ENCODE data around the gene CCNT2. TPM values are rescaled to one million over a fixed set of nuclear protein-coding genes. Genes with fewer than 3 reads are reported as not detected.
A peak's percentile ranks its signal among the peaks of the same experiment; 100 is the strongest.
"Not testable (repeated sequence)": the region's sequence is repeated elsewhere in the genome, so short reads cannot be mapped to it uniquely, and the experiment has no call there.

Gene CCNT2
- total RNA-seq, 1 donor from 2014 or later: 39.2 TPM

DNA sequence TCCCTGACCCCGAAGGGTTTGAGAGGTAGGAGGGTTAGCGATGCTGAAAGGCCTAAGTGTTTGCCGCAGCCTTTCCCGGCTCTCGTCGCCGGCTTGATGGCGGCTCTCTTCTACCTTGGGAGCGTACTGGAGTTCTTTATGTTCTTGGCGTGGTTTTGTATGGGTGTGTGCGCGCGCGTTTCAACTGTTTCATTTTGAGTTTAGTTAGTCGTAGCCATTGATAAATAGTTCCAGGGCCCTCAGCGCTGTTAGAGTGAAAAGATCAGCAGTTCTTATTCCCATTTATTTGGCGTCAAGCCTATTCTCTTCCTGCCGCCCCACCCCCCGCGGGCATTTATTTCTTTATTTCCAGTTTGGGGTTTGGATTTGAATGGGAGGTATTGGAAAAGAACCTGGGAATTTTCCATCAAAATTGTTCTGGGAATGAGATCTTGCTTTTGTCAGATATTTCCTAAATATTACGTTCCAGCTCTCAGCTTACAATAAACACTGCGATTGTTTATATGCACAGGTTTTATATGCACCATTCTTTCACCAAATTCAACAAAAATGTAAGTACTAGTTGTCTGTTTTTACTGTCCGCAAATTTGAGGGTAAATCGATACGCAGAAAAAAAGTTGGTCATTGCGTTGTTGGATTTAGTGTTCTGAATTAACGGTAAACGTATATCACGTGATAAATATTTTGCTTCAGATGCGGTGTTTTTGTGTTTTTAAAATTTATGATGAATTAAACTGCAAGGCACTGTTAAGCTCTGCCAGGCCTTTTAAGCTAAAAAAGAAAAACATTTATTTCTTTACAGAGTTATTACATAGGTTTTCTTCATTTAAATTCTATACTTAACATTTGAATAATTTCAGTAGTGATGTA is 954 bp downstream of the CCNT2 start:
- peak; percentile 40 for DNase-seq (ENCODE audit: low spot score)

DNA sequence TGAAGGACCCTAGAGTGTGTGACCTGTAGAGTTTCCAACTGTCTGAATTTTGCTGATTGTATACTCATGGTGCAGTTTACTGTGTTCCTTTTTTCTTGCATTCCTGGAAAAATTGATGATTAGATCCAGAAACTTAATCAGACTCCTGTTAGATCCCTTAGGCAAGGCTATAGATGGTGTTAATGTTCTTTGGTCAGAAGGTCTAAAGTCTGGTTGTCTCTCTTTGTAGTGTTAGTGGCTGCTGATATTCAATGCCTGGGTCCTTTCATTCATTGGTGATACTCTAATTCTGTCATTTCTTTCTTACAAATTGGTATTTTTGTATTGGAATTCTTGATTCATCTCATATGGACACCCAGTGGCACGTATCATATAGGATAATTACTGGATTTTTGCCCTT is 6.3 kb downstream of the CCNT2 start:
- no peak for DNase-seq (ENCODE audit: low spot score)

DNA sequence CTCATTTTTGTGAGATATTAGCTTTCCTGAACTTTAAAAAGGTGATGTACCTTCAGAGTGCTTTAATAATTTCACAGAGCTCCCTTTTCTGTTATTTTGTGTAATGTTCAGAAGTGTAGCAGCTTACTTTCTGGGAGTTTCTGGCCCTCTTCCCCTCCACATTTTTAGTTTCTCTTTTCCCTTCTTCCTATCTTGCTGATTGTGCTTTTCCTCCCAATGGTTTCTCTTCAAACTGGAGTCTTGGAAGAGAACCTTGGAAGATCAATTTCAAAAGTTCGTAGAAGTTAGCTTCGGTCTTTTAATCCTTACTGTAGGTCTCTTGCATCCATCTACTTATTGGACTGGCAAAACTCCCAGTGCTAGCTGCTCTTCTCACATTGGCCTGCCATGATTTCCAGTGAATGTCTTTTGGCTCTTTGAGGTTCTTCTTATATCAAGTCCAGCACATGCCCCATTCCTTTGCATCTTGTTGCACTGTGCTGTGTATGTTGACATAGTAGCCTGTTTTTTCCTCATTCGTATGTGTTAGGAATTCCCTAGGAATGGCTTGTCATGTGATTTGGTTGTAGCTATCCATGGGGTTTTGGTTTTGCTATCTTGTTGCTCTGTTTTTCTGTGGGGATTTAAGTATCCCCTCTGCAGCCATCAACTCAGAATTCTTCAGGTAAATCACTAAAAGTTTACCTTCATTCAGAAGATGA is 7.8 kb downstream of the CCNT2 start:
- DNase-seq (ENCODE audit: low spot score): no peak

DNA sequence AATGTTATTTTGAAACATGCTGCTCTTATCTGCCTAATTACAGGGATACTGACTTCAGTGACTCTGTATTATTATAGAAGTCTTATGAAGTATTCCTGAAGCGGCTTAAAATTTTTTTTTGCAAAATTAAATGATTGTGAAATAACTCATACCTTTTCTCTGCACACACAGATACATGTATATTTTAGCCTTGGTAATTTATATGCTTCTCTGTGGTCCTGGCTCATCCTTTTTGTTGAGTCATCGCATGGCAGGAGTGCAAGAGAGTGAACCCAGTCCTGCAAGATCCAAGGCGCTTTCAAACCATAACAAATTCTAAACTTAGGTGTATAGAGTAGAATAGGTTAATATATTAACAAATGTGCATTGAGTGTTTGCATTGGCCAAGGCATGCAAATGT is 8.6 kb downstream of the CCNT2 start:
- DNase-seq (ENCODE audit: low spot score): peak; percentile 6

DNA sequence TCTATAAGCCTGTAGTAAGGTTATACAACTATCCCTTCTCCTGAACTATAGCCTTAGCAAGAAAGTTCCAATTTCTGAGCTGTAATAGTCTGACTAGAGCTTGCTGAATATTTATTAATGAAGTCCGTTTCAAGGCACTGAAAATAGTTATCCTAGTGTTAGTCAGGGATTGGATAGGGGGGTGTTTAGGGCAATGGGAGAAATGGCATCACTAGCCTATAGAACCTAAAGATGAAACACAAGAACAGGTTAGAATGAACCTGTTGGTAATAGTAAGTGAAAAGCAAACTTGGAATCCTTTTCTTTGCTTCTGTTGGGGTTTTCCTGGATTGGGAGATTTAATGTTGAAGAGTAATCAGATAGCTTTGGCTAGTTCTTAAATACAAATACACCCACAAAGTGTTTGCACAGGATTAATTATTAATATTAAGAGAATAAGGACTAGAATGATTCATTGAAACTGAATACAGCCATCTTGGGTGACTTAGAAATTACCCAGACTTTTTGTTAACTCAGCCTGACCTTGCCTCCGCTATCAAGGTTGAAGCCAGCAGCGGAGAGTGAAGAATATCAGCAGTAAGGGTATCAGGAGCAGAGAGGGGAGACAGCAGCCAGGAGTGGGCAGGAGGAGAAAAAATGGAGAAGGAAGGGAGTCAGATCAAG is 14.4 kb downstream of the CCNT2 start:
- DNase-seq (ENCODE audit: low spot score): no peak

DNA sequence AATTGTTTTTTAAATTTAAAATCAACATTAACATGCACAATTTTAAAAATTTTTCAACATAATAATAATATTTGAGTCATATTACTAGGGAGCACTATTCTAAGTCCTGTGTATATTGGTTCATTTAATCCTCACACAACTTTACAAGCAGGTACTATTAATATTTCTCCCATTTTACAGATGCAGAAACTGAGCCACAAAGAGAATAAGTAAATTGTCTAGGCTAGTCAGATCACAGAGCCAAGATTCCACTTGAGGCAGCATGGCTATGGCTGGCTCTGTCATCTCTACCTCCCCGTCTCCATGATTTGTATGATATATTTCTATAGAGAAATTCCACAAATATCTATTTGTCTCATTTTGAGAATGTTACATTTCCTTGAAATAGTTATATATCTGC is 15.1 kb downstream of the CCNT2 start:
- DNase-seq (ENCODE audit: low spot score): no peak

DNA sequence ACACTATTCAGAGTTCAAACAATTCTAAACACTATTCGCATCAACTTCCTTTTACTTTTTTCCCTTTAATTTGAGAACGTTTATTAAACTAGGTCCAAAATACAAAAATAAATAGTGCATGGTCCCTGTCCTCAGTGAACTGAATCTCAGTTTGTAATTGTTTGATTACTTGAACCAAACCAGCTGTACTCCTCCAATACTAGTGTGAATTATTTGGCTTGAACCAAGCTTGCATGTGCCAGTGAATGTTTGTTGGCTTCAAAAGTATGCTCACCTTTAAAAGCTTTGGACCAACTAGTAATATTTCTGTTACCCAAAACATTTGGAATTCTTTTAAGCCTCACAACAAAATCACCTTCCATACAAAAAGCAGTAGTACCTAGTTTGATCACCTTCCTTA is 15.5 kb downstream of the CCNT2 start:
- DNase-seq (ENCODE audit: low spot score): no peak

DNA sequence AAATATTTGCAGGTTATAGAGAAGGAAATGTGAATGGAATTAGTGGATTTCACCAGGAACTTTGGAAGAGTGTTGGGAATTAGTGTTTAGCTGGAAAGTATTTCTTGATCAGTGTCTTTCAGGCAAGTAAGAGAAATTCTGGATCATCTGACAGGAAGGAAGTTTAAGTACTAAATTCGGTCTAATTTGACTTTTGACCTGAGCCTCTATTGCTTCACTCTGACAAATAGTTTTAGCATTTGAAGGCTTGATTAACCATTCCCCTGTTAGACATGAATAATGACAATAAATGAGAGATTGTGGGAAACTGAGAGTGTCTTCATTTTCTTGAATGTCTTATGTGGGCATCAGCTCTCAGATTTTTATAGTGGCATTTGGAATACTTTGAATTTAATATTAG is 16.0 kb downstream of the CCNT2 start:
- DNase-seq (ENCODE audit: low spot score): no peak

DNA sequence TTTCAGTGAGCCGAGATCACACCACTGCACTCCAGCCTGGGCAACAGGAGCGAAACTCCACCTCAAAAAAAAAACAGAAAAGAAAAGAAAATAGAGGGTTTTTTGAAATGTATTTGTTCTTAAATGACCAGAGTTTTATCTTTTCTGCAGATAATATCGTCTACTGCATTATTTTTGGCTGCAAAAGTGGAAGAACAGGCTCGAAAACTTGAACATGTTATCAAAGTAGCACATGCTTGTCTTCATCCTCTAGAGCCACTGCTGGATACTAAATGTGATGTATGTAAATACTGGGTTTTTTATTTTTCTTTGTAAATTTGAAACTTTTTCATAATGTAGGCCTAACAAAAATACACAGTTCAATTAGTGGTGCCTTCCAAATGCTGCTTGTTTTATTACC is 18.1 kb downstream of the CCNT2 start:
- DNase-seq (ENCODE audit: low spot score): peak; percentile 51

DNA sequence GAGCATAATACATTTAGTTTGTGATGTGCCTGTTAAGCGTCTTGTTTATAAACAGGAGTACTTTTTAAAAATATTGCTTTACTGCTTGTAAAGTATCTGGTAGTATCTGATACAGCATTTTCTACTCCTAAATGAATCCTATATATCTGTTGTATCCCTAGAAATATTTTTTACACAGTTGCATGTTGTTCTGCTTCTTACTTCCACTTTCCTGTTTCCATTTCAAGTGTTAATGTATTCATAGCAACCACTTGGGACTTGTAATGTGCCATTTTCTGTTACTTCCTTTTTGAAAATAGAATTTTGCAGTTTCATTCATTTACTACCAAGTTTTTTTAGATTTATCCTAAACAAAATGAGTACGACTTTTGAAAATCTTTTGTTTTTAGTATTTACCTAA is 24.9 kb downstream of the CCNT2 start:
- DNase-seq (ENCODE audit: low spot score): no peak

DNA sequence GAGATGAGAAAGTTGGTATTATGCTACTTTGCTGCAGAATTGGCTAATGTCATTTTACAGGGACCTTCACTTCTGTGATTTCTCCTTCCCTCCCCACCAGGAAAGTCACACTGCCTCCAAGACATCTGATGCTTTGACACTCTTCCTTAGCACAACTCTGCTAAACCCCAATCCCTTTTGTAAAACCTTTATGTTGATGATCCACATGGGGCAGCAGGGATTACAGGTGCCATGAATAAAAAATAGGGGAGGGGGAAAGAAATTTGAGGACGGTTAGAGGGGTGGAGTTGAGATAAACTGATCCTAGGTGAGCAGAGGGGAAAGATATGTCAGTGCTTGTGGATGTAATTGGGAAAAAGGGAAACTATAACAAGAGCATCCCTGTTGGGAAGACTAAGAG is 26.4 kb downstream of the CCNT2 start:
- DNase-seq (ENCODE audit: low spot score): no peak

DNA sequence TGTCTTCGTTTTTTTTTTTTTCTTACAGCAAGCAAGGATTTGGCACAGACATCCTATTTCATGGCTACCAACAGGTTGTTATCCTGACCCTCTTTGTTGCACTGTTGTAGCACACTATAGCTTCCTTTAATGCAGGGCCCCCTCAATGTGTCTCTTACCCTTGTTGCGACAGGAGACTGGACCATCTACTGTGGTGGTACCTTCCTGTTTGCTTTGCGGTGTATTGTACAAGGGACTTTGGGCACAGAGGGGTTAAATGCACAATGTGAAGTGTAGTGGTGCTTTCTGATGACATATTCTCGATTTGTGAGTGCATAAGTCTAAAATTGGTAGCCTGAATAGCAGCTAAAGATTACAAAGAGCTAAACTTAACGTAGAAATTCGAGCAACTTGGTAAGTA is 27.5 kb downstream of the CCNT2 start:
- DNase-seq (ENCODE audit: low spot score): no peak

DNA sequence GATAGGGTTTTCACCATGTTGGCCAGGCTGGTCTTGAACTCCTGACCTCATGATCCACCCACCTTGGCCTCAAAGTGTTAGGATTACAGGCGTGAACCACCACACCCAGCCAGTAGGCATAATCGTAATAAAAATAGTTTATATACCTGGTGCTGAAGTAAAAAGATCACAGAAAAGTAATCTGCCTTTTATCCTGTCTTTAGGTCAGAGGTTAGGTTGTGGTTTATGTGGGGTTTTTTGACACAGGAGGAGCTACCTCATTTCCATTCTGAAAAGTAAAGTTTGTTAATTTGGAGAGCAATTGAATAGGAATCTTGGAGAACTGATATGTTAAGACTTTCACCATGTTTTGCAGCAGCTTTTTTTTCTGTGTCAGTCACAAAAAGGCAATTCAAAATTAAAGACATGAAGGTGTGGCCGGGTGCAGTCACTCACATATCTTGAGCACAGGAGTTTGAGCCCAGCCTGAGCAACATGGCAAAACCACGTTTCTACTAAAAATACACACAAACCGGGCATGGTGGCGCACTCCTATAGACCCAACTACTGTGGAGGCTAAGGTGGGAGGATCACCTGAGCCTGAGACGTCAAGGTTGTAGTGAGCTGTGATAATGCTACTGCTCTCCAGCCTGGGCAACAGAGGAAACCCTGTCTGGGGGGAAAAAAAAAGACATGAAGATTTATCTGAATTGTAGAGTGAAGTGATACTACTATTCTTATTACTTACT is 31.5 kb downstream of the CCNT2 start:
- no peak for DNase-seq (ENCODE audit: low spot score)

DNA sequence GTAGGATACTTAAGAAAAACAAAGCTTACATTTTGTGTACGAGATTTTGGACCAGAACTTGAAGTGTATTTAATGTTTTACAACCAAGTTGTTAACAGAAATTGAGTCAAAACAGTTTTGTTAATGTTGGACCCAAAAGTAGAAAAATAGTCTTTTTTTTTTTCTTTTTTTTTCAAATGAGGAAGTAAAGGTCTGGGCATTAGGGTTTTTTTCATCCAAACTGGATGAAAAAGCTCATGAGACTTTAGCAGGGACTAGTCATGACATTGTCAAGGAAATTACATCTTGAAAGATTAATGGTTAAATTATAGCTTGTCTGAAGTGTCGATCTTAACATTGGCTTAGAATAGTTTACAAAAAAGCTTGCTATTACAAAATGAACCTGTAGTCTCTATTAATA is 32.3 kb downstream of the CCNT2 start:
- DNase-seq (ENCODE audit: low spot score): no peak

DNA sequence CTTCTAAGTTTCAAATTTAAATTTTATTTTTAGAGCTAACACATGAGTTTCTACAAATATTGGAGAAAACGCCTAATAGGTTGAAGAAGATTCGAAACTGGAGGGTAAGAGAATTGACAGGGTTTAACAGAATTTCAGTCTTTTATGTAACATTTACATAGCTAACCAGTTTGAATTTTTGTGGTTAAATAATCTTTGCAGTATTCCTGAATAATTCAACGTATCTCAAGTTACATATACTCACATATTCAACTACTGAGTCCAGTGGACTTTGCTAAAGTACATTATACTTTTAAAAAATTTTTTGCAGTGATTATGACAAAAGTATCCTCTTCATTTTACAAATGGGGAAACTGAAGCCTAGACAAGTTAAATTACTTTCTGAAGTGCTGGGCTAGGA is 34.0 kb downstream of the CCNT2 start:
- no peak for DNase-seq (ENCODE audit: low spot score)

DNA sequence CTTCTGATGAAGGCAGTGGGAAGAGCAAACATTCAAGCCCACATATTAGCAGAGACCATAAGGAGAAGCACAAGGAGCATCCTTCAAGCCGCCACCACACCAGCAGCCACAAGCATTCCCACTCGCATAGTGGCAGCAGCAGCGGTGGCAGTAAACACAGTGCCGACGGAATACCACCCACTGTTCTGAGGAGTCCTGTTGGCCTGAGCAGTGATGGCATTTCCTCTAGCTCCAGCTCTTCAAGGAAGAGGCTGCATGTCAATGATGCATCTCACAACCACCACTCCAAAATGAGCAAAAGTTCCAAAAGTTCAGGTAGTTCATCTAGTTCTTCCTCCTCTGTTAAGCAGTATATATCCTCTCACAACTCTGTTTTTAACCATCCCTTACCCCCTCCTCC is 35.4 kb downstream of the CCNT2 start:
- DNase-seq (ENCODE audit: low spot score): no peak

DNA sequence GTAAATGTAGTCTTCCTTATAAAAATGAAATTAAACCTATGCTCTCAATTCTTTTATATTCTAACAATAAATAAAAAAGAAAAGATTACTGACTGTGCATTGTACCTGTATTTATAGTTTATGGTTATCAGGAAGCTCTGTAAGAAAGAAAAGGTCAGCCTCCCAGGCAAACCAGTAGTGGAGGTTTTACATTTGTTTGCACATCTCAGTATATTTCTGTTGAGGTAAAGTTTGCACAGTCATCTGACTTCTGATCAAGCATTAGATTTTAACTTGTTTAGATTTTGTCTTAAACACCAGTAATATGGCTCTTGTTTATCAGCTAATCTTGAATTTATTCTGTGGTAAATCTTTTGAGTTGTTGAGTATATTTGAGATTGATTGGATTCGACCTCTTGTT is 37.1 kb downstream of the CCNT2 start:
- no peak for DNase-seq (ENCODE audit: low spot score)

DNA sequence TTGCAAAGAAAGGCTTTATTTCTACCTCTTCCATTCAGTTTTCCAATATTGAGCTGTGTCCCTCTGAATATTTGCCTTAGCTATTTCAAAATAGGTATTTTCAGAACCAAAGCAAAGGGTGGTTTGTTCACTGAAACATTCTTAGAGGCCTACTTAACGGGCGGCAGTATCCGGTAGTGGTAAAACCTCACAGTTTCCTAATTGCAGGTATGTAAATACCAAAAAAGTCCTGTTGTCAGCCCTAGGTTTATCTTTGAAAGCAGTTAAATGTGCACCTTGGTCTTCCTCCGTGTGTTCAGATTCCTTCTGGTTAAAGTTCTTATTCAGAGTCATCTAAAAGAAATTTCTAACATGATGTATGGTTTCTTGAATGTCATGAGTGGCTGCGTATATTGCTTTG is 38.9 kb downstream of the CCNT2 start:
- DNase-seq (ENCODE audit: low spot score): no peak

DNA sequence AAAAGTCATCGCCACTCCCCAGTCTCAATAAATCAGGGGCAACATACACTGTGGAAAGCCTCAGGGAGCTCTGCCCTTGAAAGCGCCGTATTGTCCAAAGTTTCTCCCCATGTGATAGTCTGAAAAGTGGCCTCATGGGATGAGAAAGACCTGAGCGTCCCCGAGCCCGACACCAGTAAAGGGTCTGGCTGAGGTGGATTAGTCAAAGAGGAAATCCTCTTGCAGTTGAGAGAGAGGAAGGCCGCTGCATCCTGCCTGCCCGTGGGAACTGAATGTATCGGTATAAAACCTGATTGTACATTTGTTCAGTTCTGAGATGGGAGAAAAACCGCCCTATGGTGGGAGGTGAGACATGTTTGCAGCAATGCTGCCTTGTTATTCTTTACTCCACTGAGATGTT is 48.5 kb downstream of the CCNT2 start:
- DNase-seq (ENCODE audit: low spot score): not testable (repeated sequence)

DNA sequence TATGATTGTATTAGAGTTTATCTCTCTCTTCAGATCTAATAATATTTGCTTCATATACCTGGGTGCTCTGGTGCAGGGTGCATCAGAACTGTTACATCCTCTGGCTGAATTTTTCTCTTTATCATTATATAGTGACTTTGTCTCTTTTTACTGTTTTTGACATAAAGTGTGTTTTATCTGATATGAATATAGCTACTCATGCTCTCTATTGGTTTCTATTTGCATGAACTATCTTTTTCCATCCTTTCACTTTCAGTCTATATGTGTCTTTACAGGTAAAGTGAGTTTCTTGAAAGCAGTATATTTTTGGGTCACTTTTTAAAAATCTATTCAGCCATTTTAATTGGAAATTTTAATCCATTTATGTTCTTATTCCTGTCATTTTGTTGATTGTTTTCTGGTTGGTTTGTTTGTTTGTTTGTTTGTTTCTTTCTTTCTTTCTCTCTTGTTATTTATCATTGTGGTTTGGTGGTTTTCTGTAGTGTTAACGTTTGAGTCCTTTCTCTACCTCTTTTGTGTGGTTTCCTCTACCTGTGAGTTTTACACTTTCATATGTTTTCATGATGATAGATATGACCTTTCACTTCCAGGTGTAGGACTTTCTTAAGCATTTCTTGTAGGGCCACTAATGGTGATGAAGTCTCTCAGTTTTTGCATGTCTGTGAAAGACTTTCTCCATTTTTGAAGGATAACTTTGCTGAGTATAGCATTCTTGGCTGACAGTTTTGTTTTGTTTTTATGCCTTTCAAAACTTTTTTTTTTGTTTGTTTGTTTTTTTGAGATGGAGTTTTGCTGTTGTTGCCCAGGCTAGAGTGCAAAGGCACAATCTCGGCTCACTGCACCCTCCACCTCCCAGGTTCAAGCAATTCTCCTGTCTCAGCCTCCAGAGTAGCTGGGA is 54.9 kb downstream of the CCNT2 start:
- DNase-seq (ENCODE audit: low spot score): no peak
